Neuronal stem cell (in vitro differentiated cells): ENCODE measurements around the gene UNC80.

Experiments
- DNase-seq: peaks from one replicate; pipeline ENCODE4 v3.0.0-alpha.2; 2013; ENCODE audit warnings: low spot score
- H2AFZ ChIP-seq: one replicate; pipeline ENCODE4 v1.6.1; 2013; ENCODE audit warnings: mild to moderate bottlenecking, low read length, inconsistent platforms
- H2AK5ac ChIP-seq: 2 replicates; pipeline ENCODE4 v1.6.1; 2013; ENCODE audit warnings: low read depth, mild to moderate bottlenecking, inconsistent platforms, low read length, moderate library complexity, mixed read lengths
- H2BK120ac ChIP-seq: 2 replicates; pipeline ENCODE4 v1.6.1; 2013; ENCODE audit warnings: low read depth, mild to moderate bottlenecking, inconsistent platforms, low read length, moderate library complexity, mixed read lengths
- H2BK12ac ChIP-seq: one replicate; pipeline ENCODE4 v1.6.1; 2013; ENCODE audit warnings: low read length, inconsistent platforms
- H2BK15ac ChIP-seq: 2 replicates; pipeline ENCODE4 v1.6.1; 2013; ENCODE audit warnings: mild to moderate bottlenecking, low read length, inconsistent platforms, mixed read lengths
- H2BK5ac ChIP-seq: one replicate; pipeline ENCODE4 v1.6.1; 2013; ENCODE audit warnings: inconsistent platforms, mild to moderate bottlenecking, low read length, moderate library complexity
- H3K14ac ChIP-seq: one replicate; pipeline ENCODE4 v1.6.1; 2013; ENCODE audit warnings: low read length, inconsistent platforms
- H3K18ac ChIP-seq: 2 replicates; pipeline ENCODE4 v1.6.1; 2013; ENCODE audit warnings: low read length, inconsistent platforms
- H3K23ac ChIP-seq: 2 replicates; pipeline ENCODE4 v1.6.1; 2013; ENCODE audit warnings: low read depth, mild to moderate bottlenecking, mixed read lengths, low read length, inconsistent platforms; ENCODE audit not compliant: poor library complexity
- H3K27ac ChIP-seq: replicated peaks from 3 replicates; pipeline ENCODE4 v1.5.1; 2013; ENCODE audit warnings: low read length, inconsistent platforms
- H3K27me3 ChIP-seq, 3 experiments: 2 replicates each; pipeline ENCODE4 v1.6.1; 2013; ENCODE audit warnings: low read length in 3 of 3, mild to moderate bottlenecking in 2 of 3, inconsistent platforms in 1 of 3, low read depth in 1 of 3, mixed read lengths in 1 of 3, moderate library complexity in 1 of 3; ENCODE audit not compliant: control insufficient read depth in 3 of 3, insufficient read depth in 3 of 3
- H3K36me3 ChIP-seq, 2 donors: replicated peaks in 1 of 2; 2 replicates each; pipeline ENCODE4 v1.6.1; 2013; ENCODE audit warnings: low read length in 2 of 2; ENCODE audit not compliant: control insufficient read depth in 2 of 2, insufficient read depth in 2 of 2
- H3K4ac ChIP-seq: 2 replicates; pipeline ENCODE4 v1.6.1; 2013; ENCODE audit warnings: inconsistent platforms, mild to moderate bottlenecking, low read length, moderate library complexity
- H3K4me1 ChIP-seq, 2 donors: 1 replicate in 1 of 2; 2 replicates in 1 of 2; pipeline ENCODE4 v1.6.1; 2013; ENCODE audit warnings: low read length in 2 of 2, low read depth in 1 of 2; ENCODE audit not compliant: control insufficient read depth in 2 of 2, insufficient read depth in 1 of 2
- H3K4me2 ChIP-seq: one replicate; pipeline ENCODE4 v1.6.1; 2013; ENCODE audit warnings: mild to moderate bottlenecking, low read length, inconsistent platforms; ENCODE audit not compliant: insufficient read depth, poor library complexity, severe bottlenecking
- H3K4me3 ChIP-seq, 2 donors: 2 replicates each; pipeline ENCODE4 v1.5.1; 2013; ENCODE audit warnings: low read length in 2 of 2, mild to moderate bottlenecking in 2 of 2, inconsistent platforms in 1 of 2, moderate library complexity in 1 of 2
- H3K79me1 ChIP-seq: one replicate; pipeline ENCODE4 v1.6.1; 2013; ENCODE audit warnings: low read depth, mild to moderate bottlenecking, inconsistent platforms, low read length, moderate library complexity
- H3K9ac ChIP-seq: one replicate; pipeline ENCODE4 v1.6.1; 2013; ENCODE audit warnings: mild to moderate bottlenecking, low read depth, low read length, inconsistent platforms; ENCODE audit not compliant: poor library complexity
- H3K9me3 ChIP-seq, 2 donors: replicated peaks in 1 of 2; 2 replicates each; pipeline versions ENCODE3 to v1.6.1; 2013; ENCODE audit warnings: low read length in 2 of 2, mild to moderate bottlenecking in 2 of 2, inconsistent platforms in 1 of 2, low read depth in 1 of 2, mixed read lengths in 1 of 2, moderate library complexity in 1 of 2; ENCODE audit not compliant: control insufficient read depth in 2 of 2, insufficient read depth in 1 of 2
- H4K8ac ChIP-seq: one replicate; pipeline ENCODE4 v1.6.1; 2013; ENCODE audit warnings: low read depth, mild to moderate bottlenecking, inconsistent platforms, low read length, moderate library complexity
- H4K91ac ChIP-seq: one replicate; pipeline ENCODE4 v1.6.1; 2013; ENCODE audit warnings: low read length, low read depth, mild to moderate bottlenecking, inconsistent platforms; ENCODE audit not compliant: poor library complexity
- WGBS, 2 donors: extraction: QIAGEN DNeasy Blood & Tissue Kit; methylation state at CpG; one replicate each; pipeline ENCODE4 v1.1.7; 2013; ENCODE audit warnings: missing lambda C conversion rate in 2 of 2, mixed read lengths in 1 of 2; ENCODE audit not compliant: insufficient read length in 2 of 2, insufficient replicate concordance in 1 of 2; ENCODE audit errors: extremely low coverage in 2 of 2; 5-methylcytosine and 5-hydroxymethylcytosine counted together

Gene UNC80

GRCh38 chr2:209761566-209761965 is 10.1 kb upstream of the UNC80 start:
- H3K4me2 ChIP-seq = no peak overlapping the region
- no peak overlapping the region for H3K23ac ChIP-seq
- no peak overlapping the region for H2BK12ac ChIP-seq
- H2BK120ac ChIP-seq = no peak overlapping the region
- no peaks in the 10 kb centered on the region for H3K79me1 ChIP-seq
- no CpG with 5 or more reads among the region's 2 CpGs for WGBS, 2 donors
- no peak for DNase-seq
- H2AK5ac ChIP-seq = no peak overlapping the region
- H3K4ac ChIP-seq = no peak overlapping the region
- H3K27ac ChIP-seq = peak overlapping the region; percentile 15
- no peak overlapping the region for H2BK15ac ChIP-seq
- H3K4me3 ChIP-seq = no peak overlapping the region
- H3K27me3 ChIP-seq = no peaks in the 10 kb centered on the region
- no peak overlapping the region for H3K18ac ChIP-seq
- no peak overlapping the region for H4K8ac ChIP-seq
- no peaks in the 10 kb centered on the region for H3K36me3 ChIP-seq
- H2AFZ ChIP-seq = peak overlapping the region; percentile 54
- H2BK5ac ChIP-seq = no peak overlapping the region
- no peaks in the 10 kb centered on the region for H3K9me3 ChIP-seq
- no peak overlapping the region for H3K14ac ChIP-seq
- H4K91ac ChIP-seq = no peak overlapping the region
- peaks cover 0 to 6% of the 10 kb centered on the region in 2 donors for H3K4me1 ChIP-seq
- no peak overlapping the region for H3K9ac ChIP-seq

GRCh38 chr2:209762563-209762962 is 9.1 kb upstream of the UNC80 start:
- H3K4ac ChIP-seq = no peak overlapping the region
- no peak overlapping the region for H3K18ac ChIP-seq
- no peak for DNase-seq
- H3K27me3 ChIP-seq = no peaks in the 10 kb centered on the region
- H4K91ac ChIP-seq = no peak overlapping the region
- H4K8ac ChIP-seq = no peak overlapping the region
- H3K9ac ChIP-seq = no peak overlapping the region
- no peak overlapping the region for H3K27ac ChIP-seq
- H3K4me1 ChIP-seq = peaks cover 0 to 6% of the 10 kb centered on the region in 2 donors
- no peak overlapping the region for H3K14ac ChIP-seq
- no peak overlapping the region for H2AK5ac ChIP-seq
- no peak overlapping the region for H2AFZ ChIP-seq
- no peak overlapping the region for H2BK12ac ChIP-seq
- H3K36me3 ChIP-seq = no peaks in the 10 kb centered on the region
- H2BK15ac ChIP-seq = no peak overlapping the region
- no peaks in the 10 kb centered on the region for H3K79me1 ChIP-seq
- no peaks in the 10 kb centered on the region for H3K9me3 ChIP-seq
- H3K4me2 ChIP-seq = no peak overlapping the region
- no peak overlapping the region for H3K4me3 ChIP-seq
- H3K23ac ChIP-seq = no peak overlapping the region
- no peak overlapping the region for H2BK120ac ChIP-seq
- no peak overlapping the region for H2BK5ac ChIP-seq

GRCh38 chr2:209763106-209763505 is 8.5 kb upstream of the UNC80 start:
- no peak overlapping the region for H3K9ac ChIP-seq
- H3K14ac ChIP-seq = no peak overlapping the region
- no peaks in the 10 kb centered on the region for H3K27me3 ChIP-seq
- H2AFZ ChIP-seq = no peak overlapping the region
- H2BK5ac ChIP-seq = no peak overlapping the region
- H3K9me3 ChIP-seq = no peaks in the 10 kb centered on the region
- H3K27ac ChIP-seq = no peak overlapping the region
- H3K23ac ChIP-seq = no peak overlapping the region
- no CpG with 5 or more reads among the region's 3 CpGs for WGBS, 2 donors
- H4K91ac ChIP-seq = no peak overlapping the region
- DNase-seq = no peak
- H2AK5ac ChIP-seq = no peak overlapping the region
- no peak overlapping the region for H3K4me2 ChIP-seq
- no peak overlapping the region for H4K8ac ChIP-seq
- H3K36me3 ChIP-seq = no peaks in the 10 kb centered on the region
- no peak overlapping the region for H2BK12ac ChIP-seq
- H3K4me3 ChIP-seq = no peak overlapping the region
- H3K4me1 ChIP-seq = peaks cover 0 to 6% of the 10 kb centered on the region in 2 donors
- H2BK15ac ChIP-seq = no peak overlapping the region
- no peak overlapping the region for H3K18ac ChIP-seq
- no peak overlapping the region for H2BK120ac ChIP-seq
- no peak overlapping the region for H3K4ac ChIP-seq
- H3K79me1 ChIP-seq = no peaks in the 10 kb centered on the region

GRCh38 chr2:209766613-209767012 is 5.0 kb upstream of the UNC80 start:
- no peak overlapping the region for H2AK5ac ChIP-seq
- no peak overlapping the region for H2BK12ac ChIP-seq
- H4K91ac ChIP-seq = no peak overlapping the region
- no peak overlapping the region for H3K14ac ChIP-seq
- no peak overlapping the region for H3K9ac ChIP-seq
- no peak overlapping the region for H2AFZ ChIP-seq
- no peak overlapping the region for H3K23ac ChIP-seq
- no peak for DNase-seq
- peaks cover 0 to 8% (median 2%) of the 10 kb centered on the region in 3 experiments for H3K27me3 ChIP-seq
- no peak overlapping the region for H2BK15ac ChIP-seq
- no peak overlapping the region for H4K8ac ChIP-seq
- no peaks in the 10 kb centered on the region for H3K9me3 ChIP-seq
- H3K4me2 ChIP-seq = no peak overlapping the region
- no peak overlapping the region for H3K18ac ChIP-seq
- peaks cover 2 to 5% of the 10 kb centered on the region in 2 donors for H3K4me1 ChIP-seq
- H2BK5ac ChIP-seq = no peak overlapping the region
- no peak overlapping the region for H3K4me3 ChIP-seq
- no CpG with 5 or more reads among the region's 1 CpG for WGBS, 2 donors
- H3K27ac ChIP-seq = no peak overlapping the region
- H3K4ac ChIP-seq = no peak overlapping the region
- H2BK120ac ChIP-seq = no peak overlapping the region
- no peaks in the 10 kb centered on the region for H3K36me3 ChIP-seq
- H3K79me1 ChIP-seq = no peaks in the 10 kb centered on the region
